ENCODE results near the gene CTSL.

The CTSL gene

GRCh38 chr9:87760529-87760928 is 34.6 kb downstream of the CTSL start:
- DNase-seq, result no peak

DNA sequence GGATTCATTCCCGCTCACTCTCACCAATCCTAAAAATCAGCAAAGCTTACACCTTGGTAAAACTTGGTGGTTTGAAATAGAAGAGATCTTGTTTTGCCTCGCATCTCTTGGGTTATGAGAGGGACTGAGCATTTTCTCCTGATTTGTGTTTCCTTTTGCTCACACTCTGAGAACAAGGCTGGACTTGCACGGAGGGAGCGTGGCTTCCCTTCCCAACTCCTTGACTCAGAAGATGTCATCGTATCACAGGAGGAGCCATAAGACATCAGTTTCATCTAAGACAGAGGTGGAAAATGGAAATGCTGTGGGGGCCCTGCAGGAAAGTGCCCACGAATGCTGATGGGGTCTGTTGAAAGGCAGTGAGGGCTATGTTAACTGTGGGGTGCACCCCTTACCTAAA is 37.4 kb downstream of the CTSL start:
- DNase-seq, result no peak

DNA sequence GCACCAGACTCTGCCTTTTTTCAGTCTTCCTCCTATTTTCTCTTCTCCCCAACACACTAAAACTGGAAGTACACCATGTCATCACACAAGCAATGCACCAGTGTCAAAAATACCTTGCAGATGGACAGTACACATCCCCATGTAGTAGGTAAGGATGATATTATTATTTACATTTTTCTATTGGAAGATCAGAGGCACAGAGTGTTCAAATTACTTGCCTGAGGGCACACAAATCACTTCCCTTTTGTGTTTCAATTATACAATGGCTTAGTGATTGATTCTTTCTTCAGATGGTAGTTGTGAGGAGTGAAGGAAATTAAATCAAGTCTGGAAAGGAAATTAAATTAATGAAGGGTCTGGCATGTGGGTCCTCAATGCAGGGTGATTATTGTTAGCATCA is 39.6 kb downstream of the CTSL start:
- no peak for DNase-seq

GRCh38 chr9:87766697-87767096 is 40.8 kb downstream of the CTSL start:
- DNase-seq, result no peak

DNA sequence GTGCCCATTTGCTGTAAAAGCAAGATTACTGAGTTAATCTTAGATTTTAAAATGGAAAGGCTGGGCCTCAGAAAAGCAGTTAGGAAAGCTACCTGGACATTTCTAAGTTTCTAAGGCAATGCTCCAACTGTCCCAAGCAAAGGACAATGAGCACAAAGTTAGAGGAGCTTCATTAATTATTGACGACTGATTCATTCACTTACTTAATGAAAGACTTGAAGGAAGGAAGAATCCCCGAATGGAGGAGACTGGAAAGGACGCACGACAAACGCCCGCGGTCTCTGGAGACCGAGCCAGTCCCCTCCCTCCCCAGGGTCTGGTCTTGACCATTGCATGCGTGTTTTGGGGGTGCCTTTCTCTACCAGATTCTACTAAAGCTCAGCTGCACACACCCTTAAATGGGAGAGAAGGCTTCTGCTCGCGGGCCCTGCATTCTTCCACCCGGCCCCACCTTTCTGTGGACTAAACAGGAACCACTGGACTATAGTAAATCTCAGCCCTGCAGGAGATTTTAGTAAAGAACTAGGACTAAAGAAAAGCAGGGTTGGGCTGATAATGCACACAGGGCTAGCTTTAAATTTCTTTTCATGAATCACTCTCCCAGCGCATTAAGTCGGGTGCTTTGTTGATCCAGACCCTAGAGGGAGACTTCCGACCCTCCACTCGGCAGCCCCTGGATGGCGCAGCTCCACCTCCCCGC is 44.8 kb downstream of the CTSL start:
- DNase-seq, result no peak

- no peak for DNase-seq
Measured at GRCh38 chr9:87771316-87772006, 45.5 kb downstream of the CTSL start.

- no peak for DNase-seq
Measured at GRCh38 chr9:87776481-87777379, 50.8 kb downstream of the CTSL start.

GRCh38 chr9:87778996-87779395 is 53.1 kb downstream of the CTSL start:
- no peak for DNase-seq

Measured in stimulated activated CD4-positive, alpha-beta T cell treated with anti-CD3 and anti-CD28 coated beads, Interleukin-15, amount 100 ng/mL, for 24 hours (primary cell).